GM19035 (cell line): ENCODE results near the gene WWOX.
A peak's percentile ranks its signal among the peaks of the same experiment; 100 is the strongest.

Experiments
- ATAC-seq: cut with Tn5 transposase; IDR thresholded peaks from one replicate; pipeline ENCODE4 v1.9.1; 2021; ENCODE audit not compliant: unreplicated experiment

Gene WWOX

GRCh38 chr16:78956859-78957258 is 857.4 kb downstream of the WWOX start:
- ATAC-seq, result no peak

GRCh38 chr16:78957317-78958100 is 858.1 kb downstream of the WWOX start:
- ATAC-seq, result no peak

- no peak for ATAC-seq
These were observed 862.0 kb downstream of the WWOX start for GRCh38 chr16:78961464-78961863.

GRCh38 chr16:78962457-78962929 is 863.0 kb downstream of the WWOX start:
- ATAC-seq, result peak; percentile 87

- ATAC-seq, result no peak
These were observed 868.5 kb downstream of the WWOX start for GRCh38 chr16:78967948-78968347.

- ATAC-seq, result no peak
These were observed 870.3 kb downstream of the WWOX start for GRCh38 chr16:78969721-78970120.

GRCh38 chr16:78970650-78971049 is 871.2 kb downstream of the WWOX start:
- no peak for ATAC-seq

- ATAC-seq, result no peak
These were observed 872.6 kb downstream of the WWOX start for GRCh38 chr16:78972006-78972405.

GRCh38 chr16:78972986-78973385 is 873.5 kb downstream of the WWOX start:
- no peak for ATAC-seq

GRCh38 chr16:78976212-78976611 is 876.8 kb downstream of the WWOX start:
- ATAC-seq, result no peak

GRCh38 chr16:78980825-78981224 is 881.4 kb downstream of the WWOX start:
- ATAC-seq, result no peak

- no peak for ATAC-seq
These were observed 882.8 kb downstream of the WWOX start for GRCh38 chr16:78982096-78982744.

GRCh38 chr16:78984324-78984723 is 884.9 kb downstream of the WWOX start:
- ATAC-seq, result no peak

GRCh38 chr16:78984887-78985464 is 885.5 kb downstream of the WWOX start:
- no peak for ATAC-seq

GRCh38 chr16:78985716-78986605 is 886.5 kb downstream of the WWOX start:
- ATAC-seq, result no peak

GRCh38 chr16:78987666-78988065 is 888.2 kb downstream of the WWOX start:
- ATAC-seq, result no peak

GRCh38 chr16:78988361-78988969 is 889.0 kb downstream of the WWOX start:
- no peak for ATAC-seq

GRCh38 chr16:78990309-78990701 is 890.9 kb downstream of the WWOX start:
- no peak for ATAC-seq

GRCh38 chr16:78992001-78992400 is 892.5 kb downstream of the WWOX start:
- ATAC-seq, result no peak

- no peak for ATAC-seq
These were observed 893.9 kb downstream of the WWOX start for GRCh38 chr16:78993346-78993745.
